Hepatocyte (in vitro differentiated cells): ENCODE data around the gene XPO6. TPM values are rescaled to one million over a fixed set of nuclear protein-coding genes. Genes with fewer than 3 reads are reported as not detected.

Experiments
- DNase-seq: peaks from one replicate; pipeline ENCODE4 v3.0.0-alpha.2; 2016; ENCODE audit warnings: low spot score
- H2AFZ ChIP-seq: fragments of 200-600 bp; sonication (generic); 2 replicates; pipeline ENCODE4 v1.6.0; 2016; ENCODE audit warnings: antibody characterized with exemption, mild to moderate bottlenecking
- H3K27ac ChIP-seq: fragments of 200-600 bp; sonication (generic); 2 replicates; pipeline ENCODE4 v1.5.1; 2016; ENCODE audit warnings: mild to moderate bottlenecking
- H3K27me3 ChIP-seq: fragments of 200-600 bp; sonication (generic); 2 replicates; pipeline ENCODE4 v1.6.1; 2016
- H3K36me3 ChIP-seq: fragments of 200-600 bp; sonication (generic); replicated peaks from 2 replicates; pipeline ENCODE4 v1.5.1; 2016; ENCODE audit warnings: low read depth; ENCODE audit not compliant: insufficient read depth
- H3K4me1 ChIP-seq: fragments of 200-600 bp; sonication (generic); 2 replicates; pipeline ENCODE4 v1.5.1; 2016; ENCODE audit warnings: mild to moderate bottlenecking, moderate library complexity; ENCODE audit not compliant: insufficient read depth
- H3K4me2 ChIP-seq: fragments of 200-600 bp; sonication (generic); 2 replicates; pipeline ENCODE4 v1.6.0; 2016
- H3K4me3 ChIP-seq: fragments of 200-600 bp; sonication (generic); 2 replicates; pipeline ENCODE4 v1.5.1; 2016; ENCODE audit warnings: mild to moderate bottlenecking
- H3K79me2 ChIP-seq: fragments of 200-600 bp; sonication (generic); 2 replicates; pipeline ENCODE4 v1.6.0; 2017; ENCODE audit warnings: mild to moderate bottlenecking
- H3K9me2 ChIP-seq: fragments of 200-600 bp; sonication (generic); replicated peaks from 2 replicates; pipeline ENCODE4 v1.6.0; 2017; ENCODE audit warnings: mild to moderate bottlenecking; ENCODE audit not compliant: insufficient read depth
- H3K9me3 ChIP-seq: fragments of 200-600 bp; sonication (generic); 2 replicates; pipeline ENCODE4 v1.5.1; 2016; ENCODE audit warnings: low read depth, mild to moderate bottlenecking
- H4K20me1 ChIP-seq: fragments of 200-600 bp; sonication (generic); 2 replicates; pipeline ENCODE4 v1.6.0; 2016; ENCODE audit warnings: mild to moderate bottlenecking; ENCODE audit not compliant: insufficient read depth, poor library complexity, severe bottlenecking
- EZH2 ChIP-seq: fragments of 200-600 bp; sonication (generic); IDR thresholded peaks from 2 replicates; pipeline ENCODE4 v1.6.1; 2016; ENCODE audit warnings: antibody characterized with exemption, mild to moderate bottlenecking, borderline replicate concordance
- EZH2phosphoT487 ChIP-seq: fragments of 200-600 bp; sonication (generic); IDR thresholded peaks from one replicate; pipeline ENCODE4 v1.6.1; 2018; ENCODE audit warnings: antibody characterized with exemption, mild to moderate bottlenecking, low read depth, moderate library complexity; ENCODE audit not compliant: unreplicated experiment, severe bottlenecking
- WGBS: methylation state at CpG from one replicate; pipeline ENCODE4 v1.1.6; 2016; ENCODE audit warnings: low lambda C conversion rate; ENCODE audit errors: missing lambda C conversion rate; 5-methylcytosine and 5-hydroxymethylcytosine counted together
- polyA plus RNA-seq: library from polyadenylated mRNA; unstranded; fragments of >200 nt; fragmentation: Nextera tagmentation; extraction: Ambion mirVana; gene quantifications from 2 replicates; pipeline ENCODE4 v1.2.1, GENCODE V29; 2016
- small RNA-seq: library from RNA; depleted of rRNA; stranded (forward); fragments of <200 nt; gene quantifications from one replicate; pipeline ENCODE3, GENCODE V24; 2014
- total RNA-seq: library from RNA; depleted of rRNA; stranded (reverse); fragments of >200 nt; gene quantifications from 2 replicates; pipeline ENCODE4 v1.2.3, GENCODE V29; 2014
- TF ChIP-seq, protein P1 (sequence below): fragments of 200-600 bp; sonication (generic); IDR thresholded peaks from 2 replicates; pipeline ENCODE4 v1.5.1; 2016; ENCODE audit warnings: antibody characterized with exemption, mild to moderate bottlenecking; ENCODE audit not compliant: poor library complexity

Gene XPO6
- total and polyA plus RNA-seq, 2 experiments from 2014 or later, result 39.8 to 111 TPM

DNA sequence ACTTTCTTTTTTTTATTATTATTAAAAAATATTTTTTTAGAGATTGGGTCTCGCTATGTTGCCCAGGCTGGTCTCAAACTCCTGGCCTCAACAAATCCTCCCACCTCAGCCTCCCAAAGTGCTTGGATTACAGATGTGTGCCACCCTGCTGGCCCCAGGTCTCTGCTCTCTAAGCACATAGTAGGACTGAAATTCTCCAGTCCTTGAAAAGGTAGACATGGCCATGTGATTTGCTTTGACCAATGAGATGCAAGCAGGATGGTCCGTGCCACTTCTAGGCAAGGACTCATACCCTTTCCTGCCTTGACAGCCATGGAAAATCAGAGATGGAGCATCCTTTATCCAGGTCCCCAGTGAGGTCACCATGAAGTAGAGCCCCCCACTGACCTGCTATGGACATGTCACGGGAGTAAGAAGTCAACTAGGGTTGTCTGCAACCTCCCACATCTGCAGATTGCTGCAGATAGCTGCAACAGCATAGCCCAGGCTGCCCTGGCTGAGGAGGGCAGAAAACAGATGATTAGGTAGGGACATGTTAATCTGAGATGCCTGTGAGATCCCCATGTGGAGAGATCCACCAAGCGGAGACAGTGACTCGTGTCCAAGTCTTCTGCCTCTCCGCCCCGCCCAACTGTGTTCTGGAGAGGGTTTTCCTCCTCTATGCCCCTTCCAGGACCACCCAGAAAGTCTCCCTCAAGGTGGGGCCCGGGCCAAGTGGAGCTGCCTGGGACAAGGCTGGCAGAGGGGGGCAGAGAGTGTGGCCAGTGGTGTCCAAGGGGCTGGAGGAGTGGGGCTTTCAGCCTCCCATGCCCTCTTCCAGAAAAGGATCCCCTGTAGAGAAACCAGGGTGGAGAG is 159.3 kb downstream of the XPO6 start:
- Histone ChIP-seq H2AFZ (no peak overlapping the region), H3K4me2 (no peak overlapping the region), H3K27me3 (no peaks in the 10 kb centered on the region), H4K20me1 (no peaks in the 10 kb centered on the region), H3K27ac (no peak overlapping the region), H3K4me1 (no peaks in the 10 kb centered on the region), H3K9me3 (no peaks in the 10 kb centered on the region), H3K36me3 (no peaks in the 10 kb centered on the region), H3K4me3 (no peak overlapping the region), H3K9me2 (no peaks in the 10 kb centered on the region), H3K79me2 (no peaks in the 10 kb centered on the region)
- no peak for TF ChIP-seq EZH2
- no peak for TF ChIP-seq EZH2phosphoT487
- TF ChIP-seq, protein P1, sequence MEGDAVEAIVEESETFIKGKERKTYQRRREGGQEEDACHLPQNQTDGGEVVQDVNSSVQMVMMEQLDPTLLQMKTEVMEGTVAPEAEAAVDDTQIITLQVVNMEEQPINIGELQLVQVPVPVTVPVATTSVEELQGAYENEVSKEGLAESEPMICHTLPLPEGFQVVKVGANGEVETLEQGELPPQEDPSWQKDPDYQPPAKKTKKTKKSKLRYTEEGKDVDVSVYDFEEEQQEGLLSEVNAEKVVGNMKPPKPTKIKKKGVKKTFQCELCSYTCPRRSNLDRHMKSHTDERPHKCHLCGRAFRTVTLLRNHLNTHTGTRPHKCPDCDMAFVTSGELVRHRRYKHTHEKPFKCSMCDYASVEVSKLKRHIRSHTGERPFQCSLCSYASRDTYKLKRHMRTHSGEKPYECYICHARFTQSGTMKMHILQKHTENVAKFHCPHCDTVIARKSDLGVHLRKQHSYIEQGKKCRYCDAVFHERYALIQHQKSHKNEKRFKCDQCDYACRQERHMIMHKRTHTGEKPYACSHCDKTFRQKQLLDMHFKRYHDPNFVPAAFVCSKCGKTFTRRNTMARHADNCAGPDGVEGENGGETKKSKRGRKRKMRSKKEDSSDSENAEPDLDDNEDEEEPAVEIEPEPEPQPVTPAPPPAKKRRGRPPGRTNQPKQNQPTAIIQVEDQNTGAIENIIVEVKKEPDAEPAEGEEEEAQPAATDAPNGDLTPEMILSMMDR, result no peak
- DNase-seq, result no peak
- WGBS, result 80% methylated on average over 8 of the region's 8 CpGs

- TF ChIP-seq EZH2 (no peak), EZH2phosphoT487 (no peak)
- TF ChIP-seq, protein P1, result no peak
- Histone ChIP-seq H2AFZ (no peak overlapping the region), H3K4me2 (no peak overlapping the region), H3K9me3 (no peaks in the 10 kb centered on the region), H3K79me2 (no peaks in the 10 kb centered on the region), H3K4me1 (no peaks in the 10 kb centered on the region), H3K36me3 (no peaks in the 10 kb centered on the region), H3K9me2 (no peaks in the 10 kb centered on the region), H3K27me3 (no peaks in the 10 kb centered on the region), H3K4me3 (no peak overlapping the region), H4K20me1 (no peaks in the 10 kb centered on the region), H3K27ac (no peak overlapping the region)
- 94% methylated on average over 7 of the region's 7 CpGs for WGBS
- no peak for DNase-seq
These were observed 160.3 kb downstream of the XPO6 start for GRCh38 chr16:28051486-28051885.

Small RNA genes within 50 kb of the gene (small RNA-seq; reads per million reads assigned to genes)
- not detected for gene RF00402
- not detected for gene RNY1P10

Other genes with a start within 250 kb of the XPO6 start
- not detected in 2 replicates for gene GSG1L, start 148.3 kb downstream of the XPO6 start, total RNA-seq
- not detected in 2 replicates for gene GSG1L, start 148.3 kb downstream of the XPO6 start, polyA plus RNA-seq
- gene SBK1, start 80.6 kb upstream of the XPO6 start, total RNA-seq, result 1.8 and 4.2 TPM in 2 replicates
- gene SBK1, start 80.6 kb upstream of the XPO6 start, polyA plus RNA-seq, result 9.7 and 10.8 TPM in 2 replicates
- gene NPIPB6, start 151.5 kb upstream of the XPO6 start, total RNA-seq, result 1.9 and 2.2 TPM in 2 replicates
- gene NPIPB6, start 151.5 kb upstream of the XPO6 start, polyA plus RNA-seq, result 0.69 and 2.0 TPM in 2 replicates
- gene EIF3CL, start 191.9 kb upstream of the XPO6 start, total RNA-seq, result 64.6 and 108 TPM in 2 replicates
- gene EIF3CL, start 191.9 kb upstream of the XPO6 start, polyA plus RNA-seq, result 2.3 TPM in 1 of 2 replicates, not detected in the other